HepG2 (cell line): ENCODE results near the gene EFCAB14. TPM values are rescaled to one million over a fixed set of nuclear protein-coding genes. Genes with fewer than 3 reads are reported as not detected.

Experiments
- ATF7 ChIP-seq, 2 experiments: fragments of 450-650 bp in 1 of 2; sonication (generic) in 1 of 2; formaldehyde crosslinking in 1 of 2; IDR thresholded peaks; 2 replicates each; pipeline versions ENCODE4 v1.4.0 to v1.6.1; 2016 to 2020; ENCODE audit warnings: antibody characterized with exemption in 1 of 2, mild to moderate bottlenecking in 1 of 2, missing genetic modification reagents in 1 of 2
- CEBPG ChIP-seq: IDR thresholded peaks from 2 replicates; pipeline ENCODE4 v1.6.1; 2016
- EHMT2 ChIP-seq: fragments of 200-600 bp; sonication (generic); IDR thresholded peaks from 2 replicates; pipeline ENCODE4 v1.7.0; 2017; ENCODE audit warnings: antibody characterized with exemption, low read depth, low read length, borderline replicate concordance
- GABPA ChIP-seq, 2 experiments: IDR thresholded peaks; 2 replicates each; pipeline ENCODE4 v1.6.1; 2011 to 2016; ENCODE audit warnings: low read depth in 2 of 2, low read length in 1 of 2, missing biosample characterization in 1 of 2, missing genetic modification characterization in 1 of 2
- GABPB1 ChIP-seq: IDR thresholded peaks from 2 replicates; pipeline ENCODE4 v1.6.1; 2016; ENCODE audit warnings: mild to moderate bottlenecking, missing genetic modification reagents, moderate library complexity, missing compliant biosample characterization
- GFI1 ChIP-seq: sonication (generic); formaldehyde crosslinking; IDR thresholded peaks from 2 replicates; pipeline ENCODE4 v1.5.0; 2020; ENCODE audit warnings: missing genetic modification reagents, mild to moderate bottlenecking, borderline replicate concordance
- HCFC1 ChIP-seq: fragments of 150-350 bp; IDR thresholded peaks from 2 replicates; pipeline ENCODE4 v1.6.1; 2014; ENCODE audit warnings: low read depth, low read length
- HMGA1 ChIP-seq: sonication (generic); formaldehyde crosslinking; conservative IDR thresholded peaks from 2 replicates; pipeline ENCODE4 v1.4.0; 2020; ENCODE audit warnings: missing genetic modification reagents
- JARID2 ChIP-seq: sonication (generic); formaldehyde crosslinking; IDR thresholded peaks from 2 replicates; pipeline ENCODE4 v1.8.1; 2023; ENCODE audit warnings: missing genetic modification reagents, inconsistent platforms; ENCODE audit not compliant: insufficient replicate concordance
- KLF11 ChIP-seq: IDR thresholded peaks from 2 replicates; pipeline ENCODE4 v1.6.1; 2016; ENCODE audit warnings: missing compliant biosample characterization
- KLF6 ChIP-seq: IDR thresholded peaks from 2 replicates; pipeline ENCODE4 v1.8.0; 2016; ENCODE audit warnings: missing biosample characterization, missing genetic modification reagents
- MAFF ChIP-seq: IDR thresholded peaks from 2 replicates; pipeline ENCODE4 v1.6.1; 2011; ENCODE audit warnings: low read depth, low read length, improper control_type of control experiment
- MLLT10 ChIP-seq: sonication (generic); formaldehyde crosslinking; IDR thresholded peaks from 2 replicates; pipeline ENCODE4 v1.4.0; 2020; ENCODE audit warnings: missing genetic modification reagents
- MYNN ChIP-seq: sonication (generic); formaldehyde crosslinking; IDR thresholded peaks from 2 replicates; pipeline ENCODE4 v1.4.0; 2020; ENCODE audit warnings: mild to moderate bottlenecking, low read depth, missing genetic modification reagents
- MZF1 ChIP-seq: sonication (generic); formaldehyde crosslinking; IDR thresholded peaks from 2 replicates; pipeline ENCODE4 v1.8.1; 2023; ENCODE audit warnings: mild to moderate bottlenecking, missing genetic modification reagents, borderline replicate concordance
- PHF20 ChIP-seq: sonication (generic); formaldehyde crosslinking; IDR thresholded peaks from 2 replicates; pipeline ENCODE4 v1.5.0; 2020; ENCODE audit warnings: mild to moderate bottlenecking, missing genetic modification reagents
- PLRG1 ChIP-seq: fragments of 450-650 bp; conservative IDR thresholded peaks from 2 replicates; pipeline ENCODE4 v1.6.1; 2016
- RFXANK ChIP-seq: IDR thresholded peaks from 2 replicates; pipeline ENCODE4 v1.6.1; 2016
- SAFB2 ChIP-seq: sonication (generic); formaldehyde crosslinking; IDR thresholded peaks from 2 replicates; pipeline ENCODE4 v1.5.1; 2020; ENCODE audit warnings: missing genetic modification reagents, low read depth, mild to moderate bottlenecking, borderline replicate concordance
- ZNF235 ChIP-seq: sonication (generic); formaldehyde crosslinking; IDR thresholded peaks from 2 replicates; pipeline ENCODE4 v1.8.1; 2023; ENCODE audit warnings: mild to moderate bottlenecking, missing genetic modification reagents, borderline replicate concordance
- ZNF274 ChIP-seq: sonication (generic); formaldehyde crosslinking; IDR thresholded peaks from 2 replicates; pipeline ENCODE4 v1.5.1; 2020; ENCODE audit warnings: mild to moderate bottlenecking, missing genetic modification reagents
- ZNF33B ChIP-seq: sonication (generic); formaldehyde crosslinking; IDR thresholded peaks from 2 replicates; pipeline ENCODE4 v1.5.1; 2020; ENCODE audit warnings: mild to moderate bottlenecking, missing genetic modification reagents
- polyA plus RNA-seq, 8 experiments: library from polyadenylated mRNA; depleted of rRNA in 3 of 8; stranded (reverse) in 7 of 8; unstranded in 1 of 8; fragments of >200 nt; fragmentation: Illumina TruSeq in 4 of 8; extraction: Trizol in 4 of 8; gene quantifications; 2 replicates each; pipeline versions ENCODE4 v1.2.1 to v1.2.3, GENCODE V29; 2011 to 2016; ENCODE audit warnings: low read depth in 4 of 8, missing spikeins in 1 of 8, mixed read lengths in 1 of 8; ENCODE audit not compliant: insufficient read depth in 1 of 8
- total RNA-seq, 5 experiments: library from RNA; depleted of rRNA; stranded (reverse); fragments of >200 nt; fragmentation: Illumina TruSeq; extraction: Trizol; gene quantifications; 2 replicates each; pipeline ENCODE4 v1.2.3, GENCODE V29; 2016; ENCODE audit warnings: low read depth in 1 of 5
- TF ChIP-seq, protein P1 (sequence below): sonication (generic); formaldehyde crosslinking; IDR thresholded peaks from 2 replicates; pipeline ENCODE4 v1.9.0; 2021; ENCODE audit warnings: missing genetic modification reagents, borderline replicate concordance
- TF ChIP-seq, protein P2 (sequence below): sonication (generic); formaldehyde crosslinking; IDR thresholded peaks from 2 replicates; pipeline ENCODE4 v1.4.0; 2020; ENCODE audit warnings: missing genetic modification reagents
- TF ChIP-seq, protein P3 (sequence below): sonication (generic); formaldehyde crosslinking; IDR thresholded peaks from 2 replicates; pipeline ENCODE4 v1.8.1; 2023; ENCODE audit warnings: mild to moderate bottlenecking, missing genetic modification reagents, borderline replicate concordance

The EFCAB14 gene
- total and polyA plus RNA-seq, 2 of the 13 experiments (the other 11 are each of a cell fraction or from before 2014, with no cell fraction given) = 13.4 to 17.9 TPM

DNA sequence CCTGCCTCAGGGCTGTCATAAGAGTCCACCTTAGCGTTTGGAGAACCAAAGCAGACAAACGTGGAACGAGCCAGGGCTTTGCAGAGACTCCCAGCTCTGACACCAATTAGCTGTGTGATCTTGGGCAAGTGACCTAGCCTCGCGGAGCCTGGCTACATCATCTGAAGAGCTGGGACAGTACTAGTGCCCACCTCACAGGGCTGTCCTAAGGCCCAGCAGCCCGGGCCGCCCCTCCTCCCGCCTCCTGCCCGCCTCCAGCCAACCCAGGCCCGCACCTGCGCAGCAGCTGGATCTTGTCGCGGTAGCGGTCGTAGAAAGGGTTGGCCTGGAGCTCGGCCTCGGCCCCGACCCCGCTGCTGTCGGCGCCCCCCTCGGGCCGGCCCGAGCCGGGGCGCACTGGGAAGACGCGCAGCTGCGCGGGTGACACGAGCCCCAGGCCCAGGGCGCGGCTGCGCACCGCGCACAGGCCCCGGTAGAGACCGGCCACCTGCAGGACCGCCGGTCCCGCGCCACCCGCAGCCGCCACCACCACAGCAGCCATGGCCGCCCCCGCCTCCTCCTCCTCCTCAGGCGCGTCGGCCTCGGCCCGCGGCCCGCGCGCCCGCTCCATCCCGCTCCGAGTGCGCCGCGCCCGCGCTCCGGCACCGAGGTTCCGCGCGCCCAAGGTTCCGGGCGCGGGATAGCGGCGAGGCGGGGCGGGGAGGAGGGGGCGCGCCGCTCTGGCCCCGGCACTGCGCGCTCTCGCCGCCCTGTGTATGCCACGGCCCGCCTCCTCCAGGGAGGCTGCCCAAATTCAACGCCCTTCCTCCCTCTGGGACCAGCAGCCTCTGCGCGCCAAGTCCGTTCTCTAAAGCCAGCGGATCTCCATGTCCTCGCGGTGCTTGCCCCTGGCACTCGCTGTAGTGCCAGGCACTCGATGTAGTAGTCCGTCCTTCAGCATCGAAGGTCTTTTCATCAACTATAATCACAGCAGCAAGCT lies 50.8 kb downstream of the EFCAB14 start, which contains the start of gene ATPAF1 (continued):
- TF ChIP-seq JARID2 (no peak), SAFB2 (0 out of 2 replicates have a peak, but pooled peaks have one; percentile 70), KLF11 (CRISPR knock-in tag) (no peak), MYNN (no peak), RFXANK (CRISPR knock-in tag) (no peak), MAFF (no peak), GABPA (IDR thresholded peaks at IDR 0.05; ENCODE audit: low read depth, low read length) (peak; percentile 70), GABPA (CRISPR knock-in tag; IDR thresholded peaks at IDR 0.05; ENCODE audit: low read depth) (no peak), HCFC1 (peak; percentile 45; the same call in 1 of the 2 replicates), PLRG1 (no peak), ATF7 (IDR thresholded peaks at IDR 0.05) (no peak), ATF7 (CRISPR knock-in tag; IDR thresholded peaks at IDR 0.05) (no peak), MLLT10 (CRISPR knock-in tag) (no peak), PHF20 (CRISPR knock-in tag) (peak; percentile 72; the same call in 1 of the 2 replicates), EHMT2 (no peak), ZNF235 (CRISPR knock-in tag) (no peak), MZF1 (CRISPR knock-in tag) (no peak), CEBPG (no peak), GABPB1 (CRISPR knock-in tag) (peak; percentile 81), HMGA1 (CRISPR knock-in tag) (no peak), ZNF274 (CRISPR knock-in tag) (no peak), KLF6 (CRISPR knock-in tag) (no peak), GFI1 (CRISPR knock-in tag) (no peak), ZNF33B (no peak)
- TF ChIP-seq, protein P1, sequence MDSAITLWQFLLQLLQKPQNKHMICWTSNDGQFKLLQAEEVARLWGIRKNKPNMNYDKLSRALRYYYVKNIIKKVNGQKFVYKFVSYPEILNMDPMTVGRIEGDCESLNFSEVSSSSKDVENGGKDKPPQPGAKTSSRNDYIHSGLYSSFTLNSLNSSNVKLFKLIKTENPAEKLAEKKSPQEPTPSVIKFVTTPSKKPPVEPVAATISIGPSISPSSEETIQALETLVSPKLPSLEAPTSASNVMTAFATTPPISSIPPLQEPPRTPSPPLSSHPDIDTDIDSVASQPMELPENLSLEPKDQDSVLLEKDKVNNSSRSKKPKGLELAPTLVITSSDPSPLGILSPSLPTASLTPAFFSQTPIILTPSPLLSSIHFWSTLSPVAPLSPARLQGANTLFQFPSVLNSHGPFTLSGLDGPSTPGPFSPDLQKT (CRISPR knock-in tag) = no peak
- TF ChIP-seq, protein P2, sequence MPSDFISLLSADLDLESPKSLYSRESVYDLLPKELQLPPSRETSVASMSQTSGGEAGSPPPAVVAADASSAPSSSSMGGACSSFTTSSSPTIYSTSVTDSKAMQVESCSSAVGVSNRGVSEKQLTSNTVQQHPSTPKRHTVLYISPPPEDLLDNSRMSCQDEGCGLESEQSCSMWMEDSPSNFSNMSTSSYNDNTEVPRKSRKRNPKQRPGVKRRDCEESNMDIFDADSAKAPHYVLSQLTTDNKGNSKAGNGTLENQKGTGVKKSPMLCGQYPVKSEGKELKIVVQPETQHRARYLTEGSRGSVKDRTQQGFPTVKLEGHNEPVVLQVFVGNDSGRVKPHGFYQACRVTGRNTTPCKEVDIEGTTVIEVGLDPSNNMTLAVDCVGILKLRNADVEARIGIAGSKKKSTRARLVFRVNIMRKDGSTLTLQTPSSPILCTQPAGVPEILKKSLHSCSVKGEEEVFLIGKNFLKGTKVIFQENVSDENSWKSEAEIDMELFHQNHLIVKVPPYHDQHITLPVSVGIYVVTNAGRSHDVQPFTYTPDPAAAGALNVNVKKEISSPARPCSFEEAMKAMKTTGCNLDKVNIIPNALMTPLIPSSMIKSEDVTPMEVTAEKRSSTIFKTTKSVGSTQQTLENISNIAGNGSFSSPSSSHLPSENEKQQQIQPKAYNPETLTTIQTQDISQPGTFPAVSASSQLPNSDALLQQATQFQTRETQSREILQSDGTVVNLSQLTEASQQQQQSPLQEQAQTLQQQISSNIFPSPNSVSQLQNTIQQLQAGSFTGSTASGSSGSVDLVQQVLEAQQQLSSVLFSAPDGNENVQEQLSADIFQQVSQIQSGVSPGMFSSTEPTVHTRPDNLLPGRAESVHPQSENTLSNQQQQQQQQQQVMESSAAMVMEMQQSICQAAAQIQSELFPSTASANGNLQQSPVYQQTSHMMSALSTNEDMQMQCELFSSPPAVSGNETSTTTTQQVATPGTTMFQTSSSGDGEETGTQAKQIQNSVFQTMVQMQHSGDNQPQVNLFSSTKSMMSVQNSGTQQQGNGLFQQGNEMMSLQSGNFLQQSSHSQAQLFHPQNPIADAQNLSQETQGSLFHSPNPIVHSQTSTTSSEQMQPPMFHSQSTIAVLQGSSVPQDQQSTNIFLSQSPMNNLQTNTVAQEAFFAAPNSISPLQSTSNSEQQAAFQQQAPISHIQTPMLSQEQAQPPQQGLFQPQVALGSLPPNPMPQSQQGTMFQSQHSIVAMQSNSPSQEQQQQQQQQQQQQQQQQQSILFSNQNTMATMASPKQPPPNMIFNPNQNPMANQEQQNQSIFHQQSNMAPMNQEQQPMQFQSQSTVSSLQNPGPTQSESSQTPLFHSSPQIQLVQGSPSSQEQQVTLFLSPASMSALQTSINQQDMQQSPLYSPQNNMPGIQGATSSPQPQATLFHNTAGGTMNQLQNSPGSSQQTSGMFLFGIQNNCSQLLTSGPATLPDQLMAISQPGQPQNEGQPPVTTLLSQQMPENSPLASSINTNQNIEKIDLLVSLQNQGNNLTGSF (CRISPR knock-in tag) = no peak
- TF ChIP-seq, protein P3, sequence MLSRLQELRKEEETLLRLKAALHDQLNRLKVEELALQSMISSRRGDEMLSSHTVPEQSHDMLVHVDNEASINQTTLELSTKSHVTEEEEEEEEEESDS (CRISPR knock-in tag) = no peak
